Osteocyte (in vitro differentiated cells): ENCODE measurements around the gene TP53. TPM values are rescaled to one million over a fixed set of nuclear protein-coding genes. Genes with fewer than 3 reads are reported as not detected.

Experiments used
- DNase-seq: peaks from one replicate; pipeline ENCODE4 v3.0.0; 2021; ENCODE audit warnings: mixed read lengths; ENCODE audit not compliant: unreplicated experiment; ENCODE audit errors: extremely low spot score
- H3K27ac Mint-ChIP-seq: one replicate; pipeline ENCODE4 v1.8.0; 2021; ENCODE audit warnings: mild to moderate bottlenecking, mixed read lengths; ENCODE audit not compliant: unreplicated experiment
- H3K27me3 Mint-ChIP-seq: one replicate; pipeline ENCODE4 v1.8.0; 2021; ENCODE audit warnings: mixed read lengths; ENCODE audit not compliant: unreplicated experiment
- H3K36me3 Mint-ChIP-seq: one replicate; pipeline ENCODE4 v1.8.0; 2021; ENCODE audit warnings: mixed read lengths; ENCODE audit not compliant: unreplicated experiment
- H3K4me1 Mint-ChIP-seq: one replicate; pipeline ENCODE4 v1.8.0; 2021; ENCODE audit warnings: mixed read lengths; ENCODE audit not compliant: unreplicated experiment
- H3K4me3 Mint-ChIP-seq: one replicate; pipeline ENCODE4 v1.8.0; 2021; ENCODE audit warnings: mild to moderate bottlenecking, moderate library complexity, mixed read lengths; ENCODE audit not compliant: unreplicated experiment
- H3K9me3 Mint-ChIP-seq: one replicate; pipeline ENCODE4 v1.8.0; 2021; ENCODE audit warnings: mixed read lengths; ENCODE audit not compliant: unreplicated experiment
- total RNA-seq: library from RNA; stranded (reverse); gene quantifications from 2 replicates; pipeline ENCODE4 v1.2.1, GENCODE V29; 2021
- TF ChIP-seq, protein P1 (sequence below): fragments of 200-600 bp; sonication (generic); IDR thresholded peaks from 2 replicates; pipeline ENCODE4 v1.5.0; 2021; ENCODE audit warnings: antibody characterized with exemption, mild to moderate bottlenecking, moderate library complexity

Gene TP53
- total RNA-seq, 1 donor from 2014 or later = 99.5 TPM

DNA sequence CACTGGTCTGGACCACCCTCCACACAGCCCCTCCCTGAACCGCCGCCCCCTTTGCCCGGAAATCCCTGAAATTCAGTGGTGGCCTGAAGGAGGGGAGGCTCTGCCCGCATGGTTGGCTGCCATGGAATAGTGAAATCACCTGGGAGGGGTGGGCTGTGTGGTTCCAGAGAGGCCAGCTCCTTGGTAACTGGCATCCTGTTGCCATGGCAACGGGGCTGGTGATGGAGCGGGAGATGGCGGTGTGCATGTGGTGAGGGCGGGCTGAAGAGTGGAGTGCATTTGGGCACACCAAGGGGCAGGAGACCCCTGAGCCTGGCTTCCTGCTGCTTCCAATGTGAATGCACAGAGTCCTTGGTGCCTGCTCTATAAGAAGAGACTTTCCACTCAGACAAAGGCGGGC lies 20.2 kb upstream of the TP53 start:
- Mint-ChIP-seq H3K9me3 (no peaks in the 10 kb centered on the region), H3K36me3 (no peaks in the 10 kb centered on the region), H3K4me1 (peaks cover 27% of the 10 kb centered on the region), H3K27ac (no peak overlapping the region), H3K27me3 (peaks cover 32% of the 10 kb centered on the region), H3K4me3 (no peak overlapping the region)
- TF ChIP-seq, protein P1, sequence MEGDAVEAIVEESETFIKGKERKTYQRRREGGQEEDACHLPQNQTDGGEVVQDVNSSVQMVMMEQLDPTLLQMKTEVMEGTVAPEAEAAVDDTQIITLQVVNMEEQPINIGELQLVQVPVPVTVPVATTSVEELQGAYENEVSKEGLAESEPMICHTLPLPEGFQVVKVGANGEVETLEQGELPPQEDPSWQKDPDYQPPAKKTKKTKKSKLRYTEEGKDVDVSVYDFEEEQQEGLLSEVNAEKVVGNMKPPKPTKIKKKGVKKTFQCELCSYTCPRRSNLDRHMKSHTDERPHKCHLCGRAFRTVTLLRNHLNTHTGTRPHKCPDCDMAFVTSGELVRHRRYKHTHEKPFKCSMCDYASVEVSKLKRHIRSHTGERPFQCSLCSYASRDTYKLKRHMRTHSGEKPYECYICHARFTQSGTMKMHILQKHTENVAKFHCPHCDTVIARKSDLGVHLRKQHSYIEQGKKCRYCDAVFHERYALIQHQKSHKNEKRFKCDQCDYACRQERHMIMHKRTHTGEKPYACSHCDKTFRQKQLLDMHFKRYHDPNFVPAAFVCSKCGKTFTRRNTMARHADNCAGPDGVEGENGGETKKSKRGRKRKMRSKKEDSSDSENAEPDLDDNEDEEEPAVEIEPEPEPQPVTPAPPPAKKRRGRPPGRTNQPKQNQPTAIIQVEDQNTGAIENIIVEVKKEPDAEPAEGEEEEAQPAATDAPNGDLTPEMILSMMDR = no peak
- DNase-seq = no peak

DNA sequence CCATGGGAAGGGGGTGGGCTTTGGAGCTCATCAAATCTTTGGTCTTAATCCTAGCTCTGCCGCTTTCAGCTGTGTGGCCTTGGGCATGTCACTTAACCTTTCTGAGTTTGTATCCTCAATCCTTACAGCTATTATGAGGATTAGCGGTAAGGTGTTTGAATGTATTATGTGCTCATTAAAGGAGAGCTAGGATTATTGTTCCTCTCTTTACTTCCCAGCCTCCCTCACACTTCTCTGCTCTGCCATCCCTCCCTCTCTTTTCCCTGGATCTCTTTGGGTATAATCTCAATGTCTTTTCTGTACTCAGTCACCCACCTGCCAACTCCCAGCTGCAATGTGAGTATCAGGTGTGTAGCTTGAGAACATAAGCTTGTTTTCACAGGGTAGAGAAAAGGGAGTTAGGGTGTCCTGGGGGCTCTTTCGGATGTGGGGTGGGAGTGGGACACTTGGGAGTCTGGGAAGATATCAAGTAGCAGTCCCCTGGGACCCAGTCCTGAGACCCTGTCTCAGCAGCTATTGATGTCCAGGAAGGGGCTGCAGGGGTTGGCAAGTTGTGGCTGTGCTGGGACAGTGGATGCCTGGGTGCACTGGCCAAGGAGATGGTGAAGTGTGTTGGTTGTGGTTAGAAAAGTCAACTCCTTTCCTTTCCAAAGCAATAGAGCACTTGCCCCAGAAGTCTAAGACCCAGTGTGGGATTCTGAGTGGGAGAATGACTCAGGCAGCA lies 19.5 kb upstream of the TP53 start:
- H3K9me3 Mint-ChIP-seq = no peaks in the 10 kb centered on the region
- H3K27ac Mint-ChIP-seq = no peak overlapping the region
- H3K36me3 Mint-ChIP-seq = no peaks in the 10 kb centered on the region
- no peak for DNase-seq
- peaks cover 27% of the 10 kb centered on the region for H3K4me1 Mint-ChIP-seq
- peaks cover 28% of the 10 kb centered on the region for H3K27me3 Mint-ChIP-seq
- H3K4me3 Mint-ChIP-seq = no peak overlapping the region
- TF ChIP-seq, protein P1 = no peak

DNA sequence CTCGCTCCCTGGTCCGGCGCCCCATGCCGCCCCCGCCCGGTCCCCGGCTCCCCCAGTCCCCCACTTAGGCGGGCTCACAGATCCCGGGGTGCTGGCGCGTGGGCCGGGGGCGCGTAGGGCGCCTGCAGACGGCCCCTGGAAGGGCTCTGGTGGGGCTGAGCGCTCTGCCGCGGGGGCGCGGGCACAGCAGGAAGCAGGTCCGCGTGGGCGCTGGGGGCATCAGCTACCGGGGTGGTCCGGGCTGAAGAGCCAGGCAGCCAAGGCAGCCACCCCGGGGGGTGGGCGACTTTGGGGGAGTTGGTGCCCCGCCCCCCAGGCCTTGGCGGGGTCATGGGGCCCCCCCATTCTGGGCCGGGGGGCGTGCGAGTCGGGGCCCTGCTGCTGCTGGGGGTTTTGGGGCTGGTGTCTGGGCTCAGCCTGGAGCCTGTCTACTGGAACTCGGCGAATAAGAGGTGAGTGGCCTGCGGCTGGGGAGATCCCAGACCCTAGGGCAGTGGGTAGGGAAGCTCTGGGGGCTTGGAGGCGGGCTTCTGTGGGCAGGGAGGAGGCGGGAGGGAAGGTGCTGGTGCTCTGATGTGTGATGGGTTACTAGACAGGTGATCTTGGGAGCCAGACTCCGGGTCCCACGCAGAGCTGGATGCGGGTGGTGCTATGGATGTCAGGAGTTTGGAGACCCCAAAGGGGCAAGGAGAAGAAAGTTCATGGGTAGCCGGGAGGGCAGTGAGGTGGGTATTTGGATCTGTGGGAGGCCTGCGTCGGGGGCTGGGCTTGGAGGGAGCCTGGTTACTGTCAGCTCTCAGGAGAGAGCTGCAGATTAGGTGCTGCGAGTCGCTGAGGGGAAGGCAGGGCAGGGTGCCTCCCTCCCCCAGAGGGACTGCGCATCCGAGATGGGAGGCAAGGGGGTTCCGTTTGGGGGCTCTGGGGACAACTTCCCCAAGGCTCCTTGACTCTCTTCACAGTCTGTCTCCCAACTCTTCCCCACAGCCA lies 18.3 kb upstream of the TP53 start:
- TF ChIP-seq, protein P1 = no peak
- Mint-ChIP-seq H3K27ac (no peak overlapping the region), H3K9me3 (no peaks in the 10 kb centered on the region), H3K27me3 (peaks cover 16% of the 10 kb centered on the region), H3K4me1 (peaks cover 27% of the 10 kb centered on the region), H3K36me3 (no peaks in the 10 kb centered on the region), H3K4me3 (peak overlapping the region; percentile 76)
- DNase-seq = no peak

DNA sequence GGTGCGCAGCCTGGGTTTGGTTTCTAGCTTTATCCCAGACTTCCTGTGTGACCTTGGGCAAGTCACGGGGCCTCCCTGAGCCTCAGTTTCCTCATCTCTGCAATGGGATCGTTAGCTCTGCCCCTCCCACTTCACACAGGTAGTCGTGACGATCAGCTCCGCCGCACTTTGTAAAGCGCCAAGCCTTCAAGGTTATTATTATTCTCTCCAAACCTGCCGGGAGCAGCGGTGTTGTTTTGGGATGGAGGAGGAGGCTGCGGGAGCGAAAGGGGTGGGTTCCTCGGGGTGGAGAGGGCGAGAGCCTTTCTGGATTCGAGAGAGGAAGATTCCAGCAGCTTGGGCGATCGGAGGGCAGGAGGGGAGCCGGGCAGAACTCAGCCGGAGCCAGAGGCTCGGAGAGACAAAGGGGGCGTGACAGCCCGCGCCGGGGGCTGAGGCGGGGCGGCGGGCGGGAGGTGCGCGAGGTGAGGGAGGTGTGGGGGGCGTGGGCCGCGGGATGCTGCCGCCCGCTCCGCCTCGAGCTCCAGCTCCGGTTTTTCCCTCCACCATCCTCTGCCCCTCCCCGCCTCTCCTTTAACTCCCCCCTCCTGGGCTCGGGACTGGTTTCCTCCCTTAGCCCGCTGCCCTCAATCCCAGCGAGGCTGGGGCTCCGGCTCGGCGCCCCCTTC lies 17.4 kb upstream of the TP53 start, which contains the start of gene EFNB3:
EFNB3 (plus strand) TSS at position 602 of the 668 bp plus-strand sequence. CDS start 397 bp downstream, outside the sequence.
- no peaks in the 10 kb centered on the region for H3K36me3 Mint-ChIP-seq
- DNase-seq = no peak
- H3K4me1 Mint-ChIP-seq = peaks cover 27% of the 10 kb centered on the region
- peak within 1 kb of the TSS; percentile 75 for H3K27ac Mint-ChIP-seq
- TF ChIP-seq, protein P1 = no peak
- no peaks in the 10 kb centered on the region for H3K9me3 Mint-ChIP-seq
- H3K27me3 Mint-ChIP-seq = peaks cover 15% of the 10 kb centered on the region
- peak within 1 kb of the TSS; percentile 76 for H3K4me3 Mint-ChIP-seq
